Prostate gland (tissue), 2 donors: ENCODE measurements around the gene NEK4.

Experiments
- POLR2A ChIP-seq: fragments of 450-650 bp; IDR thresholded peaks from one replicate; pipeline ENCODE4 v1.6.1; 2016; ENCODE audit warnings: antibody characterized with exemption, mild to moderate bottlenecking
- POLR2AphosphoS5 ChIP-seq: sonication (generic); formaldehyde crosslinking; IDR thresholded peaks from one replicate; pipeline ENCODE4 v1.6.1; 2017; ENCODE audit warnings: antibody characterized with exemption
- TF ChIP-seq, protein P1 (sequence below), 4 experiments: fragments of 200-600 bp in 2 of 4; fragments of 450-650 bp in 2 of 4; sonication (generic) in 2 of 4; IDR thresholded peaks; 1 replicate in 3 of 4; 2 replicates in 1 of 4; pipeline ENCODE4 v1.5.1; 2016 to 2019; ENCODE audit warnings: antibody characterized with exemption in 4 of 4, mild to moderate bottlenecking in 2 of 4, moderate library complexity in 2 of 4

- TF ChIP-seq POLR2AphosphoS5 (no peak), POLR2A (no peak)
- TF ChIP-seq, protein P1, sequence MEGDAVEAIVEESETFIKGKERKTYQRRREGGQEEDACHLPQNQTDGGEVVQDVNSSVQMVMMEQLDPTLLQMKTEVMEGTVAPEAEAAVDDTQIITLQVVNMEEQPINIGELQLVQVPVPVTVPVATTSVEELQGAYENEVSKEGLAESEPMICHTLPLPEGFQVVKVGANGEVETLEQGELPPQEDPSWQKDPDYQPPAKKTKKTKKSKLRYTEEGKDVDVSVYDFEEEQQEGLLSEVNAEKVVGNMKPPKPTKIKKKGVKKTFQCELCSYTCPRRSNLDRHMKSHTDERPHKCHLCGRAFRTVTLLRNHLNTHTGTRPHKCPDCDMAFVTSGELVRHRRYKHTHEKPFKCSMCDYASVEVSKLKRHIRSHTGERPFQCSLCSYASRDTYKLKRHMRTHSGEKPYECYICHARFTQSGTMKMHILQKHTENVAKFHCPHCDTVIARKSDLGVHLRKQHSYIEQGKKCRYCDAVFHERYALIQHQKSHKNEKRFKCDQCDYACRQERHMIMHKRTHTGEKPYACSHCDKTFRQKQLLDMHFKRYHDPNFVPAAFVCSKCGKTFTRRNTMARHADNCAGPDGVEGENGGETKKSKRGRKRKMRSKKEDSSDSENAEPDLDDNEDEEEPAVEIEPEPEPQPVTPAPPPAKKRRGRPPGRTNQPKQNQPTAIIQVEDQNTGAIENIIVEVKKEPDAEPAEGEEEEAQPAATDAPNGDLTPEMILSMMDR (IDR thresholded peaks at IDR 0.05): no peak
These were observed 16.5 kb upstream of the NEK4 start for GRCh38 chr3:52787246-52787645.
